GM12875 (cell line): ENCODE measurements around the gene DDI2.

Experiments
- H3K4me3 ChIP-seq: one replicate; pipeline ENCODE4 v1.5.1; 2011; ENCODE audit warnings: low read depth, low read length, control low read depth
- TF ChIP-seq, protein P1 (sequence below): IDR thresholded peaks from 2 replicates; pipeline ENCODE4 v1.5.1; 2011; ENCODE audit warnings: low read depth, mild to moderate bottlenecking, control low read depth, inconsistent platforms, low read length, moderate library complexity, borderline replicate concordance; ENCODE audit not compliant: insufficient read depth

Gene DDI2

DNA sequence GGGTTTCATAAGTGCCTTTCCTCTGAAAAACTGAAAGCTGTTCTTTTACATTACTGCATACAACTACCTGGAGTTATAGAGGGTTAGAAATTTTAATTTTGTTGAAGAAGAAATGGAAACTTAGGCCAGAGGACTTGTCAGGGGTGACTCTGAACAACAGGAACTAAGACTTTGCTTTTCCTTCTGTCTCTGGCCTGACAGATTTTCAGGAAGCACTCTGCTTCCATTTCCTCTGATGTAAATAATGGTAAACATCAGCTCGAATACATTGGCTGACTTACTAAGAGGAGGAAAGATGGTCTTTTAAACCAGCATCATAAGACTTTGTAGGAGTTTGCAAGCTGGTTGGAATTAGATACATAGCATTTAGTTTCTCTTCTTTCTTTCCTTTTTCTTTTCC, 39.8 kb downstream of the DDI2 start:
- H3K4me3 ChIP-seq, result no peak overlapping the region
- TF ChIP-seq, protein P1, sequence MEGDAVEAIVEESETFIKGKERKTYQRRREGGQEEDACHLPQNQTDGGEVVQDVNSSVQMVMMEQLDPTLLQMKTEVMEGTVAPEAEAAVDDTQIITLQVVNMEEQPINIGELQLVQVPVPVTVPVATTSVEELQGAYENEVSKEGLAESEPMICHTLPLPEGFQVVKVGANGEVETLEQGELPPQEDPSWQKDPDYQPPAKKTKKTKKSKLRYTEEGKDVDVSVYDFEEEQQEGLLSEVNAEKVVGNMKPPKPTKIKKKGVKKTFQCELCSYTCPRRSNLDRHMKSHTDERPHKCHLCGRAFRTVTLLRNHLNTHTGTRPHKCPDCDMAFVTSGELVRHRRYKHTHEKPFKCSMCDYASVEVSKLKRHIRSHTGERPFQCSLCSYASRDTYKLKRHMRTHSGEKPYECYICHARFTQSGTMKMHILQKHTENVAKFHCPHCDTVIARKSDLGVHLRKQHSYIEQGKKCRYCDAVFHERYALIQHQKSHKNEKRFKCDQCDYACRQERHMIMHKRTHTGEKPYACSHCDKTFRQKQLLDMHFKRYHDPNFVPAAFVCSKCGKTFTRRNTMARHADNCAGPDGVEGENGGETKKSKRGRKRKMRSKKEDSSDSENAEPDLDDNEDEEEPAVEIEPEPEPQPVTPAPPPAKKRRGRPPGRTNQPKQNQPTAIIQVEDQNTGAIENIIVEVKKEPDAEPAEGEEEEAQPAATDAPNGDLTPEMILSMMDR, result no peak

DNA sequence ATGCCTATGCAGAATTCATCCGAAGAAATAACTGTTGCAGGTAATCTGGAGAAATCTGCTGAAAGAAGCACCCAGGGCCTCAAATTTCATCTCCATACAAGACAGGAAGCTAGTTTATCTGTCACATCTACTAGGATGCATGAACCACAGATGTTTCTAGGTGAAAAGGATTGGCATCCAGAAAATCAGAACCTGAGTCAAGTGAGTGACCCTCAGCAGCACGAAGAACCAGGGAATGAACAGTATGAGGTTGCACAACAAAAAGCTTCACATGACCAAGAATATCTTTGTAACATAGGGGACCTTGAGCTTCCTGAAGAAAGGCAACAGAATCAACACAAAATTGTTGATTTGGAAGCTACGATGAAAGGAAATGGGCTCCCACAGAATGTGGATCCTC, 42.9 kb downstream of the DDI2 start:
- no peak overlapping the region for H3K4me3 ChIP-seq
- TF ChIP-seq, protein P1, result no peak

DNA sequence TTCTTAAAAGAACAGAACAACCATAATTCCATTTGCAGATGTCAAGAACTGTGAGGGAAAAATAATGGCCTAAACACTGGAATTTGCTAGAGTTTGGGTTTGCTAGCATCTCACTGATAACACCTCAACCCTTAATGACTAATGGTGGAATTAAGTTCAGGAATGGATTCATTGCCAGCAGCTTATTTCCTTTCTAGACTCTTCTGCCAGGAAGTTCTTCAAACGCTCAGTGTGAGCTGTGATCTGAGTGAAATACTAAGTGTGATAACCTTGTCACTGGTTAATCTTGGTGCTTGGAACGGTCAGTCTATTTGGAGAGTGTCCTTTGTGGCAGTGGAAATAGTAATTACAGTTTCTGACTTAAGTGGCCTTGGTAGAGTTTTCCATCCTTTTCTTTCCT, 45.2 kb downstream of the DDI2 start:
- TF ChIP-seq, protein P1, result no peak

DNA sequence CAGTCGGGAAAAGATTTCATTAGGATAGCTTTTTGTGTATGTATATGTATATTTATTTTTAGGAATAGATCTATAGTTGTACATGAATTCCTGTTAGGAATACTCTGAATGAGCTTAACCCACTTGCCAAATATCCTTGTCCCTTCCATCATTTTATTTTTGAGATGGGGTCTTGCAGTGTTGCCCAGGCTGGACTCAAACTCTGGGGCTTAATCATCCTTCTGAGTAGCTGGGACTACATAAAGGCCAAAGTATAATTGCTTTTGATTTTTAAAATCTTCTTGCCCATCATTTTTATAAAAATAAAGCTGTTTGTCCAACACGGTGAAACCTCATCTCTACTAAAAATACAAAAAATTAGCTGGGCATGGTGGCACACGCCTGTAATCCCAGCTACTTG, 46.7 kb downstream of the DDI2 start:
- no peak overlapping the region for H3K4me3 ChIP-seq
- TF ChIP-seq, protein P1, result no peak

More for the DNA sequence above, 45.2 kb downstream of the DDI2 start:
- H3K4me3 ChIP-seq, result no peak overlapping the region

DNA sequence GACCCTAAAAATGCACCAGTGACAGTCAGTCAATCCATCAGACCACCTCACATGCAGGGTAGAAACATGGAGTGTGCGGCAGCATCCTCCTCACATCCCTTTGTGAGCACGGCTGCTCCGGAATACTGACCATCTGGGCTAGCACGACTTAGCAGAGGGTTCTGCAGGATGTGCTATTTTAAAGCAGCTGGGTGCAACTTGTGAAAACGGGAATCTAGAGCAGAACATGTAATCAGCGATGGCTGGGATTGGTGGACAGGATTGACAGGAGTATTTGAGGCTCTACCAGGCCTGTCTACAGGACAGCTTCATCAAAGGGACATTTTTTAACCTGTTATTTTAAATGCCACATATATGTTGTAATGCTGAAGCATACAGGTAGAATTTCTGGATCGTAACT, 50.1 kb downstream of the DDI2 start:
- no peak overlapping the region for H3K4me3 ChIP-seq

DNA sequence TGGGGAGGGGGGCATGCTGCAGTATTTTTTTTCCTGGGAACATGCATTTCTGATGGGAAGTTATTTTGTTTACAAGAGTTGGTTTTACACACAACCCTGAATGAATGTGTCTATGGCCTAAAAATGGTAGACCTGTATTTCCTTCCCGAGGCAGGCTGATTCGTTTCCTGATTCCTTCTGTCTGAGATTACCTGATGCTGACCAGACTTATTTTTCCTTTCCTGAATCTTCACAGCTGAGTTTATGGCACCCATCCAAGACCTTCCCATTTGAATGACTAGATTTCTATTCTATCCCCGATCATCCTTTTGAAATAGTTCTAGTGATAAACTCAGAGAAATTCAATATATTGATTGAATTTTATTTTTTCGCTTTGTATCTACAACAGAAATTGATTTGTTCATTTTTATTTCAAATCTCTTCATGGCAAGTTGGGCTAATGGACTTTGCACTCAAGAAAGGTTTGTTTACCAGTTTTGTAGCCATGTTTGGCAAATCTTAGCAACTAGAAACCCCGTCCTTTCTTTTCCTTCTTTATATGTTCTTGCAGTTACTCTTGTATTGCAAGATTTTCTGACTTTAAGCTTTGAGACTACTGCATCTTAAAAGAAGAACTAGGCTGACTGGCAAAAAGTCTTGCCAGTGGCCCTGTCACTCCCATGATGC, 51.0 kb downstream of the DDI2 start:
- H3K4me3 ChIP-seq, result no peak overlapping the region
- TF ChIP-seq, protein P1, result no peak

More for the DNA sequence above, 50.1 kb downstream of the DDI2 start:
- TF ChIP-seq, protein P1, result no peak

DNA sequence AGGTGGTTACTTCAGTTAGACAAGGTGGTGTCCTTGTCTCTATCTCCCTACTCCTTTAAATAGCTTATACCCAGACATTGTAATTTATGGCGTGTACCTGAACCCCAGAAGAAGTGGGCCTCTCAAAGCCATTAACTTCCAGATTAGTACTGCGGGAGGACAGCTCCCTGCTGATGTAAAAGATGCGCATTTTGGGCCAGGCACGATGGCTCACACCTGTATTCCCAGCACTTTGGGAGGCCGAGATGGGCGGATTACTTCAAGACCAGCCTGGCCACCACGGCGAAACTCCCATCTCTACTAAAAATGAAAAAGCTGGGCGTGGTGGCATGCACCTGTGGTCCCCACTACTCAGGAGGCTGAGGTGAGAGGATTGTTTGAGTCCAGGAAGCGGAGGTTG, 51.8 kb downstream of the DDI2 start:
- TF ChIP-seq, protein P1, result no peak
- H3K4me3 ChIP-seq, result no peak overlapping the region
